Astrocyte (in vitro differentiated cells and primary cell): Measurements from ENCODE around the gene ARNT2.

Source experiments
- EZH2 ChIP-seq: IDR thresholded peaks from 2 replicates; pipeline ENCODE4 v1.6.1; 2012; ENCODE audit warnings: mild to moderate bottlenecking, low read length, inconsistent platforms; ENCODE audit not compliant: insufficient read depth
- TF ChIP-seq, protein P1 (sequence below): IDR thresholded peaks from 2 replicates; pipeline ENCODE4 v1.5.1; 2011; ENCODE audit warnings: low read depth, mild to moderate bottlenecking, inconsistent platforms, low read length, moderate library complexity; ENCODE audit not compliant: insufficient read depth

DNA sequence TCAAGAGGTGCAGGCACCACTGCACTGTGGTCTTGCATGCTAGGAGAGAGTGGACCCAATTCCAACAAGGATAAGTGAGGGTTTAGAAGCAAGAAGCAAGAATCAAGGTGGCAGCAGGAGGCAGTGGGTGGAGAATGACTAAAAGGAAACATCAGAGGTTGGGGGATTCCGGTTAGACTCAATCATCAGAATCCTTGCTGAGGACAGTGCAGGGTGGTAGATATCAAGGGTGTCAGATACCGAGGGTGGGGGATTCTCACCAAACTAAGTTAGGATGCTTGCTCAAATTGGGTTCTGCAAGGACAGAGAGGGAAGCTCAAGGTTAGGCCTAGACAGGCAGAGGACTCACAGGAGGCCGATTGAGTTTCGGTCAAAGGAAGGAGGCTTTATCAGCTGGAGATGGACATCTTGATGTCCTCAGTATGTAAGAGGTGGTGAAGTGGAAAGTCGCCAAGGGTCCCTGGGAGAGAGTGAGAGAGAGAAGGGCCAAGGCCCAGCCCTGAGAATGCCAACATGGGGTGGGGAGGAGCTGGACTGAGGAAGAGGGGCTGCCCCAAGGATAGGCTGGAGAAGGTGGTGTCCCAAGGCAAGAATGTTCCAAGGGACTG, 102.2 kb downstream of the ARNT2 start:
- TF ChIP-seq, protein P1, sequence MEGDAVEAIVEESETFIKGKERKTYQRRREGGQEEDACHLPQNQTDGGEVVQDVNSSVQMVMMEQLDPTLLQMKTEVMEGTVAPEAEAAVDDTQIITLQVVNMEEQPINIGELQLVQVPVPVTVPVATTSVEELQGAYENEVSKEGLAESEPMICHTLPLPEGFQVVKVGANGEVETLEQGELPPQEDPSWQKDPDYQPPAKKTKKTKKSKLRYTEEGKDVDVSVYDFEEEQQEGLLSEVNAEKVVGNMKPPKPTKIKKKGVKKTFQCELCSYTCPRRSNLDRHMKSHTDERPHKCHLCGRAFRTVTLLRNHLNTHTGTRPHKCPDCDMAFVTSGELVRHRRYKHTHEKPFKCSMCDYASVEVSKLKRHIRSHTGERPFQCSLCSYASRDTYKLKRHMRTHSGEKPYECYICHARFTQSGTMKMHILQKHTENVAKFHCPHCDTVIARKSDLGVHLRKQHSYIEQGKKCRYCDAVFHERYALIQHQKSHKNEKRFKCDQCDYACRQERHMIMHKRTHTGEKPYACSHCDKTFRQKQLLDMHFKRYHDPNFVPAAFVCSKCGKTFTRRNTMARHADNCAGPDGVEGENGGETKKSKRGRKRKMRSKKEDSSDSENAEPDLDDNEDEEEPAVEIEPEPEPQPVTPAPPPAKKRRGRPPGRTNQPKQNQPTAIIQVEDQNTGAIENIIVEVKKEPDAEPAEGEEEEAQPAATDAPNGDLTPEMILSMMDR, result no peak
- no peak for TF ChIP-seq EZH2
